ENCODE data around the gene SLAMF6.
"Not testable (repeated sequence)": the region's sequence is repeated elsewhere in the genome, so short reads cannot be mapped to it uniquely, and the experiment has no call there.

GRCh38 chr1:160515908-160516307 lies 7.1 kb downstream of the SLAMF6 start:
- not testable (repeated sequence) for TF ChIP-seq EZH2 (optimal IDR thresholded peaks at IDR 0.05; ENCODE audit: low read depth, low read length); CTCF (IDR thresholded peaks at IDR 0.05; ENCODE audit: low read length)
